ENCODE results near the gene BTBD2.

DNA sequence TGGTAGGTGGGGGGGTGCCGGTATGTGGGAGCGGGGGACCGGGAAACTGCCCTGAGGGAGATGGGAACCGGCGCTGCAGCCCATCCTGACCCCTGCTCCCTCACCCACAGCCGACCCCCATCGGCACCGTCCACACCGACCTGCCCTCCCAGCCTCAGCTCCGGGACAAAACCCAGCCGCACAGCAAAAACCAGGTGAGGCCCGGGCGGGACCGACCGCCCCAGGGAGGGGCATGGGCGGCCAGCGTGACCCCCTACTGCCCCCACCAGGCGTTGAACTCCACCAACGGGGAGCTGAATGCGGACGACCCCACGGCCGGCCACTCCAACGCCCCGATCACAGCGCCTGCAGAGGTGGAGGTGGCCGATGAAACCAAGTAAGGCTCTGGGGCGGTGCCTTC lies 35.9 kb downstream of the BTBD2 start:
- no peak for TF ChIP-seq CTCF (IDR thresholded peaks at IDR 0.05 in 4 of 5, conservative IDR thresholded peaks at IDR 0.05 in 1 of 5)
- TF ChIP-seq POLR2A (IDR thresholded peaks at IDR 0.05), result no peak
